ENCODE results near the gene HHIPL2.

DNA sequence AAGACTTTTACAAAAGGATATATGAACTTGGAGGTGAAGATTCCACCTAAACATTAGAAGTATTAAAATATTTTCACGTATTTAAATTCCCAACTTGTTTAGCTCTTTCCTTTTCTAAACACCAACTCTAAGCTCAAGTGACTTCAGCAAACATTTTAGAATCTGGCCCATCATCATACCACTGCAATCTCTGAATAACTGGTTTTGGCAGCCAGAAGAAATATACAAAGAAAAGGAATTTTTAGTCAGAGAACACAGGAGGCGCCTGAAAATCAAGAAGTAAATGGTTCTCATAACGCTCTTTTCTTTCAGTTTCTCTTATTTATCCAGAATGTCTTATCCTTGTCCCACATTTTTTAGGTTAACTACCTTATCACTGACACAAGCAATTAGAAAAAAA, 31.4 kb upstream of the HHIPL2 start:
- no peak for TF ChIP-seq POLR2A (IDR thresholded peaks at IDR 0.05)
- TF ChIP-seq, protein P1, sequence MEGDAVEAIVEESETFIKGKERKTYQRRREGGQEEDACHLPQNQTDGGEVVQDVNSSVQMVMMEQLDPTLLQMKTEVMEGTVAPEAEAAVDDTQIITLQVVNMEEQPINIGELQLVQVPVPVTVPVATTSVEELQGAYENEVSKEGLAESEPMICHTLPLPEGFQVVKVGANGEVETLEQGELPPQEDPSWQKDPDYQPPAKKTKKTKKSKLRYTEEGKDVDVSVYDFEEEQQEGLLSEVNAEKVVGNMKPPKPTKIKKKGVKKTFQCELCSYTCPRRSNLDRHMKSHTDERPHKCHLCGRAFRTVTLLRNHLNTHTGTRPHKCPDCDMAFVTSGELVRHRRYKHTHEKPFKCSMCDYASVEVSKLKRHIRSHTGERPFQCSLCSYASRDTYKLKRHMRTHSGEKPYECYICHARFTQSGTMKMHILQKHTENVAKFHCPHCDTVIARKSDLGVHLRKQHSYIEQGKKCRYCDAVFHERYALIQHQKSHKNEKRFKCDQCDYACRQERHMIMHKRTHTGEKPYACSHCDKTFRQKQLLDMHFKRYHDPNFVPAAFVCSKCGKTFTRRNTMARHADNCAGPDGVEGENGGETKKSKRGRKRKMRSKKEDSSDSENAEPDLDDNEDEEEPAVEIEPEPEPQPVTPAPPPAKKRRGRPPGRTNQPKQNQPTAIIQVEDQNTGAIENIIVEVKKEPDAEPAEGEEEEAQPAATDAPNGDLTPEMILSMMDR (IDR thresholded peaks at IDR 0.05), result no peak
